Left kidney (tissue), 1 donor: Measurements from ENCODE around the gene OR5H15. TPM values are rescaled to one million over a fixed set of nuclear protein-coding genes. Genes with fewer than 3 reads are reported as not detected.

Experiments used
- polyA plus RNA-seq: library from polyadenylated mRNA; unstranded; fragments of 120-200 nt; gene quantifications from one replicate; pipeline ENCODE4 v1.2.1, GENCODE V29; 2013; ENCODE audit not compliant: insufficient read length

OR5H15 gene
- polyA plus RNA-seq, 1 donor: not detected

Other genes starting within 250 kb of the OR5H15 start
- gene RIOX2, start 194.3 kb upstream of the OR5H15 start, polyA plus RNA-seq: 39.6 TPM
- 0.03 TPM for gene GABRR3, start 131.4 kb upstream of the OR5H15 start, polyA plus RNA-seq
- not detected for gene OR5AC2, start 79.5 kb upstream of the OR5H15 start, polyA plus RNA-seq
- gene OR5H1, start 36.0 kb upstream of the OR5H15 start, polyA plus RNA-seq: 0.05 TPM
- 0.02 TPM for gene OR5H14, start 19.2 kb upstream of the OR5H15 start, polyA plus RNA-seq
- gene OR5H6, start 97.5 kb downstream of the OR5H15 start, polyA plus RNA-seq: not detected
- gene OR5H2, start 115.8 kb downstream of the OR5H15 start, polyA plus RNA-seq: not detected
- gene OR5K4, start 187.2 kb downstream of the OR5H15 start, polyA plus RNA-seq: not detected
- gene OR5K3, start 224.0 kb downstream of the OR5H15 start, polyA plus RNA-seq: not detected